ENCODE data around the gene PREX1. TPM values are rescaled to one million over a fixed set of nuclear protein-coding genes. Genes with fewer than 3 reads are reported as not detected.

The PREX1 gene
- total and polyA plus RNA-seq, 8 donors, result 1.5 to 13.2 (median 6.3) TPM

- intact Hi-C loops (cut with DNase I), result no loop called here
Measured at GRCh38 chr20:48835390-48835789, 7.6 kb upstream of the PREX1 start.

DNA sequence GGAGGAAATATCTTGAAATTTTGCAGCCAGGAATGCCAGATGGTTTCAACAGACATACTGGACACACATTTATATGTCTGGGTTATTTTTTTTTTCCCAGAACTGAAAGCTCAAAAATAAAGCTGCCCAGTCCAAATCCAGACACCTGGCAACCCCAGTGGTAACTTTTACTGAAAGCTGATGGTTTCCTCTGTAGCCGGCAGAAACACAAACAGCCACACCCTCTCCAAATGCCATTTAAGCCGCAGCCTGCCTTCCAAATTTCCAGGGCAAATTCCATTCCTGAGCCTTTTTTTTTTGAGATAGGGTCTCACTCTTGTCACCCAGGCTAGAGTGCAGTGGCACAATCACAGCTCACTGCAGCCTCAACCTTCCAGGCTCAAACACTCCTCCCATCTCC is 6.5 kb upstream of the PREX1 start:
- DNase-seq (no peak), FAIRE-seq (no peak), ATAC-seq (no peak)
- H3K27me3 ChIP-seq, result no peaks in the 10 kb centered on the region
- intact Hi-C loops (cut with DNase I), result no loop called here
- WGBS, 2 donors, result 32 to 48% methylated on average over 2 of the region's 2 CpGs
- H3K9me3 ChIP-seq, result no peaks in the 10 kb centered on the region
- H3K4me1 ChIP-seq, result no peaks in the 10 kb centered on the region
- H3K27ac ChIP-seq, result no peak overlapping the region
- H3K36me3 ChIP-seq, result no peaks in the 10 kb centered on the region
- no peak overlapping the region for H3K4me3 ChIP-seq
- no peak for TF ChIP-seq CTCF (IDR thresholded peaks at IDR 0.05)

More at GRCh38 chr20:48835390-48835789, 7.6 kb upstream of the PREX1 start:
- H3K4me3 ChIP-seq, result no peak overlapping the region
- H3K4me1 ChIP-seq, result no peaks in the 10 kb centered on the region
- DNase-seq (no peak), ATAC-seq (no peak), FAIRE-seq (no peak)
- no peak for TF ChIP-seq CTCF (IDR thresholded peaks at IDR 0.05)
- 80 to 92% methylated on average over 2 of the region's 2 CpGs for WGBS, 2 donors
- H3K36me3 ChIP-seq, result no peaks in the 10 kb centered on the region
- H3K27ac ChIP-seq, result no peak overlapping the region
- no peaks in the 10 kb centered on the region for H3K27me3 ChIP-seq
- H3K9me3 ChIP-seq, result no peaks in the 10 kb centered on the region

GRCh38 chr20:48832405-48832730 is 4.6 kb upstream of the PREX1 start:
- Histone ChIP-seq H3K9me3 (no peaks in the 10 kb centered on the region), H3K36me3 (no peaks in the 10 kb centered on the region), H3K4me3 (no peak overlapping the region), H3K4me1 (no peaks in the 10 kb centered on the region), H3K27ac (no peak overlapping the region), H3K27me3 (no peaks in the 10 kb centered on the region)
- intact Hi-C loops (cut with DNase I), result no loop called here
- no peak for TF ChIP-seq CTCF (IDR thresholded peaks at IDR 0.05)
- DNase-seq, result no peak
- 63 to 78% methylated on average over 3 of the region's 3 CpGs for WGBS, 2 donors
- peak in 1 of 4 donors; percentile 21 for ATAC-seq
- FAIRE-seq, result no peak

DNA sequence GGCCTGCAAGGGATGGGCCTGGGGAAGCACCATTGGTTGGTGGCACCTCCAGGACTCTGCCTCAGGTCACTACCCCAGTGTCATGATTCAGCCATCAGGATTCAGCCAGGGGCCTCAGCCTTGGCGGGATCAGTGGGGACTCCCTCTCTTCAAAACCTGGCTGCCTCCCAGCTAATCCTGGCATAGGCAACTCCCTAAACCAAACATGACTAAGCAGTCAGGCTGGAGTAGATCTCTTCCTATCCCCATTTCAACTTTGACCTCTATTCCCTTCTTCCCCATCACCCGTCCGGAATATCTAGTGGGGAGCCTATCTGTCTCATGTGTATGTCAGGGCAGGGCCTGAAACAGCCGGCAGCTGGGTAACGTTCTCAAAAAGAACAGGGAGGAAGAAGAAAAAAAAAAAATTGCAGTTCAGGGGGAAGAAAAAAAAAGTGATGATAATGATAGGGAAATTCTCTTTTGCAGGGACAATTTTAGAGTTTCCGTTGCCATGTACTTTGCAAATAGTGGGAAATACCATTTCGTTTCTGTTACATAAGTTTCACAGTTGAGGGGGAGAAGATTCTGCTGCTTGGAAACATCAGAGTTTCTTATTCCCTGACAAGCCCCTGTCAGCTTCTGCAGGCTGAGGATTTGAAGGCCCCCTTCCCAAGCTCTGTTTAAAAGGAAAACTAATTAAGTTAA is 4.1 kb upstream of the PREX1 start:
- DNase-seq (peak in 1 of 6 donors; percentile 13), ATAC-seq (peak in 1 of 4 donors; percentile 13), FAIRE-seq (no peak)
- H3K9me3 ChIP-seq, result no peaks in the 10 kb centered on the region
- no peaks in the 10 kb centered on the region for H3K4me1 ChIP-seq
- H3K4me3 ChIP-seq, result no peak overlapping the region
- H3K27ac ChIP-seq, result no peak overlapping the region
- H3K36me3 ChIP-seq, result no peaks in the 10 kb centered on the region
- TF ChIP-seq CTCF (IDR thresholded peaks at IDR 0.05), result no peak
- intact Hi-C loops (cut with DNase I), result no loop called here
- 53 to 59% methylated on average over 7 of the region's 7 CpGs for WGBS, 2 donors
- peaks cover 0 to 2% (median 0%) of the 10 kb centered on the region in 4 donors for H3K27me3 ChIP-seq

DNA sequence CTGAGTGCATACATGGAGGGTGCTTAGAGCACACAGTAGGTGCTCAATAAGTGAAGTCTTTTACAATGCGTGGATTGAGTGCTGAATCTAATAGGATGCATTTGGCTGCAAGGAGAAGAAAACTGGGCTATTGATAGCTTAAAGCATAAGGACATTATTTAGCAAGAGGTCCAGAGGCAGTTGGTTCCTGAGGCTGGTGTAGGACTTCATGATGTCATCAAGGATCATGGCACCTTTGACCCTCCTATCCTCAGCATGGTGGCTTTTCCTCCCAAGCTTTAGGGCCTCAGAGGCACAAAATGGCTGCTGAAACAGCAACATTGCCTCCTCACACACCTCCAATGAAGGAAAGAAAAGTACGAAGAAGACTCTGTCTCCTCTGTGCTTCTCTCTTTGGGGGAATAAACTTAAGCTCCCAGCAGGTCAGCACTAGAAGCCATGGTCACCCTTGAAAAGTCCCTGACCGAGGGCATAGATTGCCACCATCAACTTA is 3.1 kb upstream of the PREX1 start:
- DNase-seq (no peak), FAIRE-seq (no peak), ATAC-seq (no peak)
- Histone ChIP-seq H3K27ac (no peak overlapping the region), H3K27me3 (peaks cover 0 to 2% (median 0%) of the 10 kb centered on the region in 4 donors), H3K4me3 (no peak overlapping the region), H3K4me1 (no peaks in the 10 kb centered on the region), H3K9me3 (no peaks in the 10 kb centered on the region), H3K36me3 (no peaks in the 10 kb centered on the region)
- intact Hi-C loops (cut with DNase I), result no loop called here
- 86 to 91% methylated on average over 3 of the region's 3 CpGs for WGBS, 2 donors
- TF ChIP-seq CTCF (IDR thresholded peaks at IDR 0.05), result no peak
